ENCODE results near the gene ABI1.

ABI1 gene

DNA sequence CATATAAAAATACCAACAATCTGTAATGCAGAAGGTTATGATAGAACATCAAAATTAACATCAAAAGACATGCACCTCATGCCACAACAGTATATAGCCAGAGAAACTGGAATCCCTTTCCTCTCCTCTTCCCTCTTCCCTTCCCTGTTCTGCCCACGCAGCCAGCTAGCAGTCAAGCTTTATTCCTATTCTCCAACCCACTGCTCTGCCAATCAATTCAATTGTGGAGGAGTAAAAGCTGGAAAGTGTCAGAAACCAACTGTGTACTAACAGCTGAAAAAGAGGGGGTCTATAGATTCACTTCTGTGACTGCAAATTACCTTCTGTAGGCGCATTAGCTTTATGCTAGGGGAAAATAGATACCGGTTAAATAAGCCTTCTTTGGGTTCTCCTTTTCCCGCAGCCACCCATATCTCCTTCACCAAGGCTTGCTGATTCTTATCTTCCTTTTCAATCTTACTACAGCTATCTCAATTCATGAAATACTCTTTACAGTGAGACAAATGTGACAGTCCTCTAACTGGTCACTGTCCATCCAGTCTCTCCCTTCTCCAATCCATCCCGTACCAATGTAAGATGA, 16.3 kb downstream of the ABI1 start:
- FAIRE-seq = no peak

DNA sequence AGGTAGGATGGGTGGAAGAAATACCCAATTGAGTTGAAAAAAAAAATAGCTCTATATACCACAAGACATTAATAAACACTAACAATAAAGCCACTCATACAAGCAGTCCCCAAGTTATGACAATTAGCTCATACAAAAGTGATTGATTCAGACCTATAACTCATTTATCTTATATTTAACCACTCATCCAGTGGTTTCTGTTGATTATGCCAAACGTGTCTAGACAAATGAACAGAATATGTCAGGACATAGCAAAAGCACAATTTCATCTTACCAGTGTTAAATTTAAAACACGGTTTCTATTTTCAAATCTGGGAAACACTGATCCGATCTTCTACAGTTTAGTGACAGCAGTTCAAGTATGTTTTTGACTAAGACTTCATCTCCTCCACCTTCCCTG, 17.0 kb downstream of the ABI1 start:
- no peak for FAIRE-seq

- no peak for FAIRE-seq
Observed at GRCh38 chr10:26841733-26842317, 18.9 kb downstream of the ABI1 start.

DNA sequence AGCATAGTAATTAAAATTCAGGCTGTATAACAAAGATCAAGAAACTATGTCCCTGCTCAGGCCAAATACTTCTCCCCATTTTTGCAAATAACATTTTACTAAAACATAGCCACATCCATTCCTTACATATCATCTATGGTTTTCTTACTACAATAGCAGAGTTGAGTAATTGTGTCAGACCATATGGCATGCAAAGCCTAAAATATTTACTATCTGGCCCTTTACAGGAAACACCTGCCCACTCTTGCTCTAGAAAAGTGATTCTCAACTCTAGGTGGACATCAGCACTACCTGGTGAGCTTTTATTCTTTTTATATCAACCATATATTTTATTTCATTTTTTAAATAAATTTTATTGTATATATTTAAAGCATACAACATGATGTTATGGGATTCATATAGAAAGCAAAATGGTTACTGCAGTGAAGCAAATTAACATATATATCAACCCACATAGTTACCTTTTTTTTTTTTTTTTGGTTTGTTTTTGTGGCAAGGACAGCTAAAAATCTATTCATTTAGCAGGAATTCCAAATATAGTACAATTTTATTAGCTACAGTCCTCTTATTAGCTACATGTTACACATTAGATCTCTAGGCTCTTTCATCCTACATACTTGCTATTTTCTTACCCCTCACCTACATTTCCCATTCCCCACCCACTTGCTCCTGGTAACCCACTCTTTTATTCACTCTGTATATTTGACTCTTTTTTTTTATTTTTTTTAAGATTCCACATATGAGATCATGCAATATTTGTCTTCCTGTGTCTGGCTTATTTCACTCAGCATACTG, 19.6 kb downstream of the ABI1 start:
- FAIRE-seq = no peak

DNA sequence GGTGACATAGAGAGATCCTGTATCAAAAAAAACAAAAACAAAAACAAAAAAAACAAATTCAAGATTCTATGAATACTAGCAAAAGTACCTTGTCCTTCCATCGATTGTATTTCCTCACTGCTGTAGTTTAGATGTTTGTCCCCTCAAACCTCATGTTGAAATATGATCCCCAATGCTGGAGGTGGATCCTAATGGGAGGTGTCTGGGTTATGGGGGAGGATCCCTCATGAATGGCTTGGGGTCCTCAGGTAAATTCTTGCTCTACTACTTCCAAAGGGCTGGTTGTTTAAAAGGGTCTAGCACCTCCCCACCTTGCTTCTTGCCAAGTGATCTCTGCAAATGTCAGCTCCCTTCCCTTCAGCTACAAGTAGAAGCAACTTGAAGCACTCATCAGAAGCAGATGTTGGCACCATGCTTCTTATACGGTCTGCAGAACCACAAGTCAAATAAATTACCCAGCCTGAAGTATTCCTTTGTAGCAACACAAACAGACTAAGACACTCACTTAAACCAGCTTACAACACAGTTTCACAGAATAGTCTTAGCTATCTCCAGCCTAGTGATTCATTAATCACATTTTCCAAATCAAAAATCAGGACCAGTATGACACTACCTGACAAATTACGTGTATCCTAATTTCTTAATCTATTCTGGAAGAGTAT, 20.7 kb downstream of the ABI1 start:
- no peak for FAIRE-seq

DNA sequence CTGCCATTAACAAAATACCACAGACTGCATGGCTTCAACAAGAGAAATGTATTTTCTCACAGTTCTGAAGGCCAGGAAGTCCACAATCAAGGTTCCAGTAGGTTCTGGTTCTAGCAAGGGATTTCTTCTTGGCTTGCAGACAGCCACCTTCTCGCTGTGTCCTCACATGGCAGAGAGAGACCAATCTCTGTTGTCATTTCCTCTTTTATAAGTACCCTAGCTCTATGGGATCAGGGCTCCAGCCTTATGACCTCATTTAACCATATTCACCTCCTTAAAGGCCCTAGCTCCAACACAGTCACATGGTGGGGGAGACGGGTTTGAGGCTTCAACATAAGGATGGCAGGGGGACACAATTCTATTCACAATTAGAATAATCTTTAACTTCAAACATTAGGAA, 23.6 kb downstream of the ABI1 start:
- no peak for FAIRE-seq

DNA sequence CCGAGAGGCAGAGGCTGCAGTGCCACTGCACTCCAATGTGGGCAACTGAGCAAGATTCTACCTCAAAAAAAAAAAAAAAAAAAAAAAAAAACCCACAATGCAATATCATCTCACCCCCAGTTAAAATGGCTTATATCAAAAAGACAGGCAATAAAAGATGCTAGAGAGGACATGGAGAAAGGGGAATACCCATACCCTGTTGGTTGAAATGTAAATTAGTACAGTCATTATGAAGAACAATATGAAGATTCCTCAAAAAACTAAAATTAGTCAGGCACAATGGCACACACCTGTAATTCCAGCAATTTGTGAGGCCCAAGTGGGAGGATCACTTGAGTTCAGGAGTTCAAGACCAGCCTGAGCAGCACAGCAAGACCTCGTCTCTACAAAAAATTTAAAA, 25.7 kb downstream of the ABI1 start:
- no peak for FAIRE-seq

- FAIRE-seq = no peak
Observed at GRCh38 chr10:26832960-26833359, 27.8 kb downstream of the ABI1 start.

- no peak for FAIRE-seq
Observed at GRCh38 chr10:26831936-26832335, 28.8 kb downstream of the ABI1 start.

DNA sequence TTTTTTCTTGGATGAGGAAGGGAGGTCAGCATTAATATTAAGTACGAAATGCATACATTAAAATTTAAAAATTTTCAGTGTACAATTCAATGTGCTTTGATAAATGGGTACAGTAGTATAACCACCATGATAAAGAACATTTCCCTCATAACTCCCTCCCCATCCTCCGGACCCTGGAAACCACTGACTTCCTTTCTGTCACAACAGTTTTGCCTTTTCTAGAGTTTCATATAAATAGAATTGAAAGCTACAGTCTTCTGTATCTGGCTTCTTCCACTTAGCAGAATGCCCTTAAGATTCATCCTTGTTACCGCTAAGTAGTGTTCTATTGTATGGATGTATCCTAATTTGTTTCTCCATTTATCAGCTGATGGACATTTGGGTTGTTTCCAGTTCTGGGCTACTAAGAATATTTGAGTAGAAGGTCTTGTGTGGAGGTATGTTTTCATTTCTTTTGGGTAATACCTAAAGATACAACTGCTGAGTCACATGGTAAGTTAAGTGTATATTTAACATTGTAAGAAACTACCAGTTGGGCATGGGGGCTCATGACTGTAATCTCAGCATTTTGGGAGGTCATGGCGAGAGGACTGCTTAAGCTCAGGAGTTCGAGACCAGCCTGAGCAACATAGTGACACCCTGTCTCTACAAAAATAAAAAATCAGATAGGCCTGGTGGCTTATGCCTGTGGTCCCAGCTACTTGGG, 30.8 kb downstream of the ABI1 start:
- no peak for FAIRE-seq

DNA sequence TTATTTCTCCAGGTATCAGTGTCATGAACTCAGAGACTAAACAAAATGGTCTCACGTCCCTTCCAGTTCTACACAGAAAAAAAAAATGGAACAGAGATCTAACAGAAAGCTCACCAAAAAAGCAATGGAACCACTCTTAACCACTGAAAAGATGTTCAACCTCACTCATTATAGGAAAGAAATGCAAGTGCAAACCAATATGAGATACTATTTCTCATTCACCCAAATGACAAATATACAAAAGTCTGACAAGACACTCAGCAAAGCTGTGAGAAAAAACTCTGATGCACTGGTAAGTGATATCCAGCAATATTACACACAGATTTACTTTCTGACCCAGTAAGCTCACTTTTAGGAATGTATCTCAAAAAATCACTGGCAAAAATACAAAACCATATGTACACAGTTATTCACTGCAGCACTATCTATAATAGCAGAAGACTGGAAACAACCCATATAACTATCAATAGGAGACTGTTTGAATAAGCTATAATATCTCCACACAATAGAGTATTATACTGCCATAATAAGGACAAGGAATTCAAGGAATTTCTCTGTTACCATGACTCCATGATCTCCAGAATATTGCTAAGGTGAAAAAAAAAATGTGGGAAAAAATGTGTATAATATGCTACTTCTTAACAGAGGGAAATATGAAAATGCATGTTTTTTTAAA, 36.6 kb downstream of the ABI1 start:
- no peak for FAIRE-seq

GRCh38 chr10:26821699-26822570, 38.8 kb downstream of the ABI1 start:
- peak; percentile 15 for FAIRE-seq

GRCh38 chr10:26815500-26815899, 45.3 kb downstream of the ABI1 start:
- FAIRE-seq = no peak

DNA sequence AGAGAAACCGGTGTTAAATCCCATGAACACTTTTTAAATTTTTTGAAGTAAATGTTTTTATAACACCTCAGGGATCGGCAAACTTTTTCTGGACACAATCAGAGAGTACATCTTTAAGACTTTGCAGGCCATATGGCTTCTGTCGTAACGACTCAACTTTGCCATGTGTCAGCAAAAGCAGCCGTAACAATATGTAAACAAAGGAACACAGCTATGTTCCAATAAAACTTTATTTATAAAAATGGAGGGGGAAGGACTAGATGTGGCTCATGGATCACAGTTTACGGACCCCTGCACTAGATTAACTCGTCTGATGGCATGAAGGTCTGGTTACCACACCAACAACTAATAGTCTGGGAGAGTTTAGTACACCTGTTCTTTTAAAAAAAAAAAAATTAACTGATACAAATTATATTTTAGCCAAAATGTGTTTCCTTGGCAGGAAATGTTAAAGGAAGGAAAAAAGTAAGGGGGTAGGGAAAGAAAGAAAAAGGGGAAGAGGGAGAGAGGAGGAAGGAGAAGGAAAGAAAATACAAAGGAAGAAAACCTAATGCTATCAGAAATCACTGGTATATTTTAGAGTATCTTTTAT, 50.2 kb downstream of the ABI1 start:
- FAIRE-seq = no peak

DNA sequence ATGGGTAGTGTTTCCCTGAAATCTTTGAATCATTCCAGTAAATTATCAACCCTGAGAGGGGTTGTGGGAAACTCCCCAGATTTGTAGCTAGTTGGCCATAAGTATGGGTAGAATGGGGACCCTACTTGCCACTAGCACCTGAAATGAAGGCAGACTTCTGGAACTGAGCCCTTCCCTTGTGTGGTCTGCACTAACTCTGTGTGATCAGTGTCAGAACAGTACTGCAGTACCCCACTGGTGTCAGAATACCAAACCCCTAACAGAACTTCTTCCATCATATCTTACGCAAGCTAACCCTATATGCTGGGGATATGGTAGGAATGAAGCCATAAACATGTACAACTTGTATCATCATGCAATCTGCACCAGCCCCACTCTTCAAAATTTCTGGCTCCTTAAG, 50.8 kb downstream of the ABI1 start:
- FAIRE-seq = no peak

DNA sequence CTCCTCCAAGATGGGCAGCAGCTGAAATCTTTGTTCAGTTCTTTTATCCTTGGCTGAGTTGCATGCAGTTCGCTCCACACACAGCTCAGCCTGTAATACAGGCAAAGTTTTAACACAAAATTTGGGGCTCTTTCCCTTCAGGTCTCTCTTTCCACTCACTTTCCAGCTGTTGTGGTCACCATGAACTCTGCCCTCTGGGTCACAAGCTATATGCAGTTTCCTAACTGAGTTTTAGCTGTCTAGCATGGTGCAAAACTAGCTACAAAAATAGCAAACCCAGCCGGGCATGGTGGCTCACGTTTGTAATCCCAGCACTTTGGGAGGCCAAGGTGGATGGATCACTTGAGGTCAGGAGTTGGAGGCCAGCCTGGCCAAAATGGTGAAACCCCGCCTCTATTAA, 53.2 kb downstream of the ABI1 start:
- FAIRE-seq = no peak

DNA sequence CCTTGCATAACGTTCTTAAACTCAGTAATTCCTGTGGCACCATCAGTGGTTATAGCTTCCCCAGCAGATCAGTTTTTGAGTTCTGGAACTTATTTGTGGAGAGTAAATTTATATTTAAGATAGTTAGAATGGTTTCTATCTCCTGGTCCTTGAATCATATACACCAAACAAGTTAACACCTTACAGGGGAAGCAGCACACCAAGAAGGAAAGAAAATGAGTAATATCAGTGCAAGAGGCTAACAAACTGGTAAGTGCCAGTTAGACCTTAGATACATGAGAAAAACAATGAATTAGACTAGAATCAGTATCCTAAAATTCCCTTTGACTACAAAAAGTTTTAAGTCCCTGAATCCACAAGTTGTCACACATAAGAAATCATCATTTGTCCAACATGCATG, 54.2 kb downstream of the ABI1 start:
- no peak for FAIRE-seq

DNA sequence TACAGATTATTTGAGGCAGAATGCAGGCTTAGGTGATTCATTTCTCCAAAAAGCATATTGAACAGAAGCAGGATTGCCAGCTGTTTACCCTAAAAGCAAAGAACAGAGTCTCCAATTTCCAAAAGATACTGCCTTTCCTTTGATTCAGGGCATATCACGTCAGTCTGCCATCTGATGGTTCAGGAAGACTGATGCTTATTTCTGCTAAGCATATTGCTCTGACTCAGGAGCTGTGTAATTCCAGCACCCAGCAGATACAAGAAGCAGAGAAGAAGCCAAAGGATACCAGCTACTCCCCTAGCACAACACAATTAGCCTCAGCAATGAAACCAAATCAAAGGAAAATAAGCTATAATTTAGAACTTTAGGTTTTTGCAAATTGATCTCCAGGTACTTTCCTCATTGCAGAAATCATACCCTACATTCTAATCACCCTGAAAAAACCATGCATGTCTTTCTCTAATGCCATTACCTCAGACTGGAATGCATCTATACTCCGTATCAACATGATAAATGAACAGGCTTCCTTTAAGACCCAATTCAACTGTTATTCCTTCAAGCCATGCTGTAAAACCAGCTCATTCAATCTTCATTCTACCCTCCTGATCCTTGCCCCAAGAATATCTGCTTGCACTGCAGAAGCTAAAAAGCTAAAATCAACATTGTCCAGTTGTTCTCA, 55.1 kb downstream of the ABI1 start:
- FAIRE-seq = no peak

DNA sequence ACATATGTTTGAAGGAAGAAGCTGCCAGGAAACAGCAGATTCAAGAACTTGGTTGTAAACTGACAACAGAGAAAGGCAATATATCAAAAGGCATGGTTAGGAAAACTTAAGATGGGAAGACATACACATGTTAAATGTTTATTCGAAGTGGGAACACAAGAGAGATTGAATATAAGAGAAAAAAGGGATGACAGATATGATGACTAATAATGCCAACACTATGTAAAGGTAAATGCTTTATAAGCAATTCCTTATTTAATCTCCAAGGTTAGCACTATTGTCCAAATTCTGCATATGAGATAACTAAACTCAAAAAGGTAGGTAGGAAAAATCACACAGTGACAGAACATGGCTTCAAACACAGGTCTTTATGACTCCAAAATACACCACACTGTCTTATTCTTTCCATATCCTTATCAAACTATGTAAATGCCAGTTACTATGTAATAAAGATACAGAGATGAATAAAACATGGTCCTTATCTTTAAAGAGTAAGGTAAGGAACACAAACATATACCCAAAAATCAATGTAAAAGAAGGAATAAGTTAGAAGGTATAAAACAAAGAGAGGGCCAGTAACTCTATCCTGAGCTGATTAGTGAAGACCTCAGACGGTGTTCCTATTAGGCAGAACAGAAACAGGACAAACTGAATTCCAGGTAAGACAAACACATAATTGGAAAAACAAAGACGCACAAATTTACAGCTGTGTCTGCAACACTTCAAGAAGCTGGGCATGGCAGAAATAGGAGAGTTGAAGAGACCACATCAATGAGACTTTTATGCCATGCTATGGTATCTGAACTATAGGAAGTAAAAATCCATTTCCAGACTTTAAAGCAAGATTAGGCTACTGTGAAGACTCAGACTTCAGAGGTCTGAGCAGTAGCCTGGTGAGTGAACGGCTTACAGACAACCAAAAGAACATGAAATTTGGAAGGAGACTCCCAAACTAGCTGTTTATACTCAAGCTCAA, 56.1 kb downstream of the ABI1 start:
- no peak for FAIRE-seq
